DLD1 (cell line): ENCODE measurements around the gene PAQR8.

ENCODE experiments used
- in situ Hi-C: cut with HindIII; loops from 2 replicates; pipeline ENCODE4 v1.10.0; 2017; ENCODE audit warnings: low sequenced_read_pairs

The PAQR8 gene, protein sequence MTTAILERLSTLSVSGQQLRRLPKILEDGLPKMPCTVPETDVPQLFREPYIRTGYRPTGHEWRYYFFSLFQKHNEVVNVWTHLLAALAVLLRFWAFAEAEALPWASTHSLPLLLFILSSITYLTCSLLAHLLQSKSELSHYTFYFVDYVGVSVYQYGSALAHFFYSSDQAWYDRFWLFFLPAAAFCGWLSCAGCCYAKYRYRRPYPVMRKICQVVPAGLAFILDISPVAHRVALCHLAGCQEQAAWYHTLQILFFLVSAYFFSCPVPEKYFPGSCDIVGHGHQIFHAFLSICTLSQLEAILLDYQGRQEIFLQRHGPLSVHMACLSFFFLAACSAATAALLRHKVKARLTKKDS

GRCh38 chr6:52361945-52362442 lies at the start of gene PAQR8:
PAQR8 (plus strand) TSS chr6:52362151; CDS start chr6:52403214, 41,063 bp downstream.
- in situ Hi-C loops, result no loop called here

GRCh38 chr6:52312461-52312860 lies 49.5 kb upstream of the PAQR8 start:
- in situ Hi-C loops, result no loop called here

GRCh38 chr6:52314752-52315151 lies 47.2 kb upstream of the PAQR8 start:
- in situ Hi-C loops, result no loop called here

DNA sequence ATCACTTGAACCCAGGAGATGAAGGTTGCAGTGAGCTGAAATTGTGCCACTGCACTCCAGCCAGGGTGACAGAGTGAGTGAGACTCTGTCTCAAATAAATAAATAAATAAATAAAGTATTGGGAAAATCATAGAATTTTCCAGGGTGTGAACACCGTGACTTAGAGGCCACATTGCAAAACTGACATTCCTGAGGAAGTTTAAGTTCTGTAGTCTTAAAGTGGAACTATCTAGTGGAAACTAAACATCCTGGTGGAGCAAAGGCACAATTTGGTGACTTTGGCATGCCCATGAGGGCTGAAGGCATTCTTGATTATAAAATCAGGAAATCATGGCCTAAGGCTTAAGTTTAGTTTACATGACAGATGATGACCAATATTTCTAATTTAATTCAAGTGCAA lies 44.7 kb upstream of the PAQR8 start:
- in situ Hi-C loops, result no loop called here

GRCh38 chr6:52317841-52318581 lies 43.9 kb upstream of the PAQR8 start:
- in situ Hi-C loops, result no loop called here

- in situ Hi-C loops, result no loop called here
Measured at GRCh38 chr6:52324189-52324588, 37.8 kb upstream of the PAQR8 start.

- in situ Hi-C loops, result no loop called here
Measured at GRCh38 chr6:52325695-52326471, 36.1 kb upstream of the PAQR8 start.

DNA sequence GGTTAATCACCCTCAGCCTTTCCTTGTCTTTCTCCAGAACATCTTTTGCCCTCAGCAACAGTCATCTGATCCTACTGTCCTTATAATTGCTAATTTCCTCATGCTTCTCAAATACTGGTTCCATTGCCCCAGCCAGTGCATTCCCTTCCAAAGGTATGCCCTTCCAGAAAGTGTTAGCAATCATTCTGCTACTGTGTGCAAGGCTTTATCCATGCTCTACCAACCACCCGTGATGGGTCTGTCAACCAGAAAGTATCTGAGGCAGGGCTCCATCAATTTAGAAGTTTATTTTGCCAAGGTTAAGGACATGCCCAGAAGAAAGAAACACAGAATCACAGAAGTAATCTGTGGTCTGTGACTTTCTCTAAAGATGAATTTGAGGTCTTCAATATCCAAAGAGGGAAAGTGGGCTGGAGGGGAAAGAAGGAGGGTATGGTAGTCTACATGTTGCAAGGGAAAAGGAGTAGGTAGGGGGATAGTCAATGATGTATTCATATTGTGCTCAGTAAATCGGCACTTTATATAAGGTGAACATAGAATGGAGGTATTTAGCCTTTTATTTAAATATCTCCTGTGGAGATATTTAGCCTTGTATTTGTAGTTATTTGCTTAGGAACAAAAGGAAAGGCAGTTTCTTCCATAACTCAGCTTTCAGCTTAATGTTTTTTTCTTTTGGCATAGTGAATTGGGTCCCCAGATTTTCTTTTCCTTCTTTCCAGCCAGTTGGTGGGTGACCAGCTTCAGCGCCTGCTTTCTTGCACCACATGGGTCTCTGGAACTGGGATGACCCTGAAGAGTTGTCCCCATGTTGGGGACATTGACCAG lies 35.2 kb upstream of the PAQR8 start:
- in situ Hi-C loops, result no loop called here

- in situ Hi-C loops, result no loop called here
Measured at GRCh38 chr6:52328303-52328662, 33.7 kb upstream of the PAQR8 start.

DNA sequence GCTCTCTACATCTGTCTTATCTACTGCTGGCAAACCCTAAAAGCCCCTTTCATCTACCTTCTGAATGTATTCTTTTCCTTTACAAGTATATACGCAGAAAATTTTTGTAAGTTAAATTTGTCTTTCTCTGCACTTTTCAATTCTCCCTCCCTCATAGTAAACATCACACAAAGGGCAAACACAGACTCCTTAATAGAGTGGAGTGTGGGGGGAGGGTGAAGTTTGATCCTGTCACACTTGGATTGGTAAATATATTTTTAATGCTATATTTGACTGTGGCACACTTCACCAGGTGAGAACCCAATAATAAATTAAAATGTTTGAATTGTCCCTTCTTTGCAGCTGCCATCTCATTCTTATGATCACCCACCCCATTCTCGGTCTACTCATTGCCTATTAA lies 33.2 kb upstream of the PAQR8 start:
- in situ Hi-C loops, result no loop called here

GRCh38 chr6:52330470-52330869 lies 31.5 kb upstream of the PAQR8 start:
- in situ Hi-C loops, result no loop called here

- in situ Hi-C loops, result no loop called here
Measured at GRCh38 chr6:52331793-52332457, 30.0 kb upstream of the PAQR8 start.

GRCh38 chr6:52333840-52334200 lies 28.1 kb upstream of the PAQR8 start:
- in situ Hi-C loops, result no loop called here

GRCh38 chr6:52335576-52335975 lies 26.4 kb upstream of the PAQR8 start:
- in situ Hi-C loops, result no loop called here

- in situ Hi-C loops, result no loop called here
Measured at GRCh38 chr6:52336919-52337561, 24.9 kb upstream of the PAQR8 start.

DNA sequence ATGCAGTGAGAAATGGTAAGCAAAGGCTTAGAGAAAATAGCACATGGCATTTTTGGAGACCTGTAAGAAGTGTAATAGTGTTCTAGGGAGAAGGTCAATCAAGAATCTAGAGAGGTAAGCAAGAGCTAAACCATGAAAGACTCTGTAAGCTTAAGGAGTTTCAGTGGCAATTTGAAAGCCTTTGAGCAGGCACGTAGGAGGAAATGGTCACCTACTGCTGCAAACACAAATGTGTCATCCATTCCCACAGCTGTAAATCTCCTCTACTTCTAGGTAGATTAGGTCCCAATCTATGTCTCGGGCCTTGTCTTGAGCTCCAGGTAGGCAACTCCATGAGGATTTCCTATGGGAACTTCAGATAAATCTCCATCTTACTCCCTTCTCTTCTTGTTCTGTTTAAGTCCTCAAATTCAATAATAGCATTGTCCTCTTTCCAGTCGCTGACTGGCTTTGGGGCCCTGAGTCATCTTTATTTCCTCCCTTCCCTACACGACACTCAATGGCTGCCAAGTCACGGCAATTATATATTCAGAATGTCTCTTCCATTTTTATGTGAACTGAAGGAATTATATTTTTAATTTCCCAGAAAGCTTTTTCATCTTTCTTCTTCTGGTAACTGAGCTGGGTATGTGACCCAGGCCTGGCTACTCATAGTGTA lies 24.2 kb upstream of the PAQR8 start:
- in situ Hi-C loops, result no loop called here

- in situ Hi-C loops, result no loop called here
Measured at GRCh38 chr6:52340603-52340880, 21.4 kb upstream of the PAQR8 start.

DNA sequence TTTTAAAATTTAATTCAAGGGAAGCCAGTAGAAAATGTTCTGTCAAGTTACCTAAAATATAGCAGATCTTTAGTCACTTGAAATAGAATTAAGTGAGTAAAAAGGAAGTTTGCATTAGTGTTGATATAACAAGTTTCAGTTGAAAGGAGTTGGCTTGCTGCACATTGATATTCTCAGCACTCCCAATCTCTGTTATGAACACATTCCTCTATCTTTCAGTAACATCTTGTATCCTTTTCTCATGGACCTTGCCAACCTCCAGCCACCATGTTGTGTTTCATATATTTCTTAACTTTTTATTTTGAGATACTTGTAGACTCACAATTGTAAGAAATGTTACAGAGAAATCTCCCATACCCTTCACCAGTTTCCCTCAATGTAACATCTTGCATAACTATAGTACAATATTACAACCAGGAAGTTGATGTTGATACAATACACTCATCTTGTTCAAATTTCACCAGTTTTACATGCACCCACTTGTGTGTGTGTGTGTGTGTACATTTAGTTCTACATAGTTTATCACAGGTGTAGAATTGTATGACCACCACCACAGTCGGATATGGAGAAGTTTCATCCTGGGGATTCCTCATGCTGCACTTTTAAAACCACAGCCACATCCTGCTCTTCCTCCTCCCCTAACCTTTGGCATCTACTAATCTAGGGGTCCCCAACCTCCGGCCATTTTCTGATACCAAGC lies 20.2 kb upstream of the PAQR8 start:
- in situ Hi-C loops, result no loop called here

GRCh38 chr6:52345311-52345710 lies 16.6 kb upstream of the PAQR8 start:
- in situ Hi-C loops, result no loop called here
